B cell (primary cell): ENCODE measurements around the gene C10orf105. TPM values are rescaled to one million over a fixed set of nuclear protein-coding genes. Genes with fewer than 3 reads are reported as not detected.

Source experiments
- ATAC-seq: fragments of 200-7000 bp; cut with Tn5 transposase; one replicate; pipeline ENCODE4 v1.10.0; 2021; ENCODE audit warnings: low read depth, mild to moderate bottlenecking, moderate number of reproducible peaks, moderate library complexity
- CTCF ChIA-PET: fragments of 350-600 bp; sonication (Branson Sonifier 250); formaldehyde crosslinking; loops from one replicate; lab custom pipeline; 2021; ENCODE audit warnings: antibody characterized with exemption, inconsistent platforms; lab: Charles Lee
- POLR2A ChIA-PET: fragments of 350-600 bp; sonication (Branson Sonifier 250); formaldehyde crosslinking; loops from one replicate; lab custom pipeline; 2021; ENCODE audit warnings: antibody characterized with exemption; lab: Charles Lee
- DNase-seq: peaks from one replicate; pipeline ENCODE4 v3.0.0; 2013
- H2AFZ ChIP-seq: 2 replicates; pipeline ENCODE4 v1.6.1; 2012; ENCODE audit warnings: mild to moderate bottlenecking, low read depth, low read length; ENCODE audit not compliant: insufficient read depth, poor library complexity, severe bottlenecking
- H3K27ac ChIP-seq, 2 donors: 1 replicate in 1 of 2; 2 replicates in 1 of 2; pipeline ENCODE4 v1.5.1; 2012 to 2013; ENCODE audit warnings: low read length in 2 of 2, mild to moderate bottlenecking in 2 of 2, moderate library complexity in 1 of 2
- H3K27me3 ChIP-seq, 4 experiments: fragments of 200-600 bp in 1 of 4; sonication (generic) in 1 of 4; replicated peaks in 1 of 4; 1 replicate in 2 of 4; 2 replicates in 2 of 4; pipeline versions ENCODE4 v1.6.1 to v1.7.0; 2013 to 2016; ENCODE audit warnings: low read length in 3 of 4, mild to moderate bottlenecking in 2 of 4, mixed read lengths in 1 of 4, moderate library complexity in 1 of 4; ENCODE audit not compliant: insufficient read depth in 4 of 4, control insufficient read depth in 3 of 4; ENCODE audit errors: control extremely low read depth in 1 of 4
- H3K36me3 ChIP-seq, 2 experiments: replicated peaks in 1 of 2; 1 replicate in 1 of 2; 2 replicates in 1 of 2; pipeline versions ENCODE4 v1.6.1 to v1.7.1; 2013; ENCODE audit warnings: low read length in 1 of 2; ENCODE audit not compliant: insufficient read depth in 2 of 2, control insufficient read depth in 1 of 2; ENCODE audit errors: control extremely low read depth in 1 of 2, extremely low read depth in 1 of 2
- H3K4me1 ChIP-seq, 2 donors: fragments of 200-600 bp in 1 of 2; sonication (generic) in 1 of 2; 1 replicate in 1 of 2; 2 replicates in 1 of 2; pipeline versions ENCODE4 v1.5.1 to v1.6.1; 2013 to 2017; ENCODE audit warnings: low read length in 2 of 2; ENCODE audit not compliant: control insufficient read depth in 2 of 2, insufficient read depth in 2 of 2
- H3K4me2 ChIP-seq: replicated peaks from 2 replicates; pipeline ENCODE3; 2012; ENCODE audit warnings: mild to moderate bottlenecking, low read depth, low read length; ENCODE audit not compliant: poor library complexity, severe bottlenecking
- H3K4me3 ChIP-seq, 5 experiments: fragments of 200-600 bp in 1 of 5; sonication (generic) in 1 of 5; 1 replicate in 3 of 5; 2 replicates in 2 of 5; pipeline versions ENCODE4 v1.5.1 to v1.7.0; 2011 to 2016; ENCODE audit warnings: low read length in 4 of 5, mild to moderate bottlenecking in 4 of 5, low read depth in 2 of 5, control low read depth in 1 of 5, moderate library complexity in 1 of 5; ENCODE audit not compliant: insufficient read depth in 1 of 5; ENCODE audit errors: control extremely low read depth in 1 of 5, extremely low read depth in 1 of 5
- H3K79me2 ChIP-seq: fragments of 200-600 bp; sonication (generic); one replicate; pipeline ENCODE4 v1.6.0; 2016; ENCODE audit warnings: low read length; ENCODE audit not compliant: control insufficient read depth, insufficient read depth
- H3K9ac ChIP-seq: fragments of 200-600 bp; sonication (generic); 2 replicates; pipeline ENCODE4 v1.6.1; 2017; ENCODE audit warnings: mild to moderate bottlenecking, low read length, moderate library complexity
- H3K9me3 ChIP-seq, 3 donors: one replicate each; pipeline versions ENCODE4 v1.6.1 to v1.7.1; 2013; ENCODE audit warnings: low read length in 2 of 3; ENCODE audit not compliant: control insufficient read depth in 2 of 3, insufficient read depth in 1 of 3; ENCODE audit errors: control extremely low read depth in 1 of 3
- H4K20me1 ChIP-seq: 2 replicates; pipeline ENCODE4 v1.6.0; 2012; ENCODE audit warnings: mild to moderate bottlenecking, low read length; ENCODE audit not compliant: insufficient read depth, control insufficient read depth, poor library complexity, severe bottlenecking
- H3K27ac Mint-ChIP-seq: one replicate; pipeline ENCODE4 v1.8.0; 2021; ENCODE audit warnings: mixed read lengths
- H3K27me3 Mint-ChIP-seq: one replicate; pipeline ENCODE4 v1.8.0; 2021; ENCODE audit warnings: mixed read lengths
- H3K4me1 Mint-ChIP-seq: one replicate; pipeline ENCODE4 v1.8.0; 2021; ENCODE audit warnings: mixed read lengths
- H3K4me3 Mint-ChIP-seq: one replicate; pipeline ENCODE4 v1.8.0; 2021; ENCODE audit warnings: mixed read lengths
- H3K9me3 Mint-ChIP-seq: one replicate; pipeline ENCODE4 v1.8.0; 2022; ENCODE audit warnings: mixed read lengths; ENCODE audit not compliant: insufficient read depth
- CTCF ChIP-seq: fragments of 200-600 bp; IDR thresholded peaks from one replicate; pipeline ENCODE4 v1.8.0; 2022; ENCODE audit warnings: antibody characterized with exemption, mild to moderate bottlenecking
- EZH2 ChIP-seq: IDR thresholded peaks from 2 replicates; pipeline ENCODE4 v1.6.1; 2012; ENCODE audit warnings: borderline replicate concordance, low read depth, mild to moderate bottlenecking, moderate library complexity, low read length; ENCODE audit not compliant: insufficient read depth, poor library complexity, severe bottlenecking
- WGBS: methylation state at CpG from one replicate; pipeline ENCODE4 v1.1.5; 2013; ENCODE audit warnings: missing lambda C conversion rate; ENCODE audit not compliant: insufficient coverage; 5-methylcytosine and 5-hydroxymethylcytosine counted together
- intact Hi-C: fragments of 100-400 bp; cut with micrococcal nuclease; formaldehyde crosslinking; loops from one replicate; pipeline ENCODE4 v1.10.0; 2022
- polyA plus RNA-seq: library from polyadenylated mRNA; depleted of rRNA; stranded (reverse); fragments of >200 nt; gene quantifications from 2 replicates; pipeline ENCODE4 v1.2.3, GENCODE V29; 2012
- total RNA-seq, 2 donors: library from RNA; stranded (reverse); fragments of 120-200 nt in 1 of 2; gene quantifications; 1 replicate in 1 of 2; 2 replicates in 1 of 2; pipeline versions ENCODE4 v1.2.3 to v1.2.4, GENCODE V29; 2013 to 2022

C10orf105 gene
- total and polyA plus RNA-seq, 2 donors (not counting 1 experiment from before 2014, with no cell fraction given): 0.03 TPM; not detected in 1

GRCh38 chr10:71723311-71723710 is 3.7 kb upstream of the C10orf105 start:
- no peaks in the 10 kb centered on the region for H3K36me3 ChIP-seq
- no peak overlapping the region for H2AFZ ChIP-seq
- H3K27ac ChIP-seq: no peak overlapping the region
- ChIA-PET POLR2A (no interaction called here), CTCF (interaction anchor here (1.4 to 6.1 kb wide), 4 partner anchors 15 to 173 kb away, joined by 4 to 36 read pairs (median 6); partner anchors contain the start of gene VSIR)
- no peak overlapping the region for H3K27ac Mint-ChIP-seq
- ATAC-seq (no peak), DNase-seq (no peak)
- no peaks in the 10 kb centered on the region for H3K9me3 Mint-ChIP-seq
- peaks cover 0 to 3% (median 0%) of the 10 kb centered on the region in 4 experiments for H3K27me3 ChIP-seq
- H3K4me3 ChIP-seq: no peak overlapping the region
- H3K4me1 Mint-ChIP-seq: peaks cover 28% of the 10 kb centered on the region
- intact Hi-C loops: no loop called here
- peaks cover 0 to 4% (median 0%) of the 10 kb centered on the region in 3 donors for H3K9me3 ChIP-seq
- H3K4me2 ChIP-seq: no peak overlapping the region
- TF ChIP-seq EZH2: no peak
- no peak for TF ChIP-seq CTCF
- WGBS: 93% methylated on average over 10 of the region's 11 CpGs
- peaks cover 28 to 34% of the 10 kb centered on the region in 2 donors for H3K4me1 ChIP-seq
- no peaks in the 10 kb centered on the region for H4K20me1 ChIP-seq
- H3K9ac ChIP-seq: no peak overlapping the region
- no peaks in the 10 kb centered on the region for H3K79me2 ChIP-seq
- no peak overlapping the region for H3K4me3 Mint-ChIP-seq
- peaks cover 4% of the 10 kb centered on the region for H3K27me3 Mint-ChIP-seq

- no peak overlapping the region for H3K4me3 Mint-ChIP-seq
- H3K4me3 ChIP-seq: no peak overlapping the region
- WGBS: 83% methylated on average over 1 of the region's 1 CpG
These were observed 3.3 kb upstream of the C10orf105 start for GRCh38 chr10:71722849-71723248.

More at GRCh38 chr10:71722849-71723248, 3.3 kb upstream of the C10orf105 start:
- Histone ChIP-seq H3K4me1 (peaks cover 23 to 29% of the 10 kb centered on the region in 2 donors), H3K79me2 (no peaks in the 10 kb centered on the region), H3K4me2 (no peak overlapping the region), H3K27ac (no peak overlapping the region), H2AFZ (no peak overlapping the region), H3K9me3 (peaks cover 0 to 4% (median 0%) of the 10 kb centered on the region in 3 donors), H4K20me1 (no peaks in the 10 kb centered on the region), H3K27me3 (peaks cover 0 to 3% (median 0%) of the 10 kb centered on the region in 4 experiments), H3K36me3 (no peaks in the 10 kb centered on the region), H3K9ac (no peak overlapping the region)
- ATAC-seq: no peak
- no peak for DNase-seq
- Mint-ChIP-seq H3K27me3 (peaks cover 4% of the 10 kb centered on the region), H3K27ac (no peak overlapping the region), H3K9me3 (no peaks in the 10 kb centered on the region), H3K4me1 (peaks cover 23% of the 10 kb centered on the region)
- no peak for TF ChIP-seq EZH2
- TF ChIP-seq CTCF: no peak
- intact Hi-C loops: no loop called here
- ChIA-PET POLR2A (no interaction called here), CTCF (interaction anchor here (2.1 to 2.3 kb wide), 2 partner anchors 14 to 27 kb away, joined by 6 to 7 read pairs; no protein-coding TSS in a partner anchor)
